Activated CD4-positive, alpha-beta memory T cell treated with anti-CD3 and anti-CD28 coated beads for 36 hours (primary cell): ENCODE data around the gene SBNO1. TPM values are rescaled to one million over a fixed set of nuclear protein-coding genes. Genes with fewer than 3 reads are reported as not detected.

Experiments used
- CTCF ChIA-PET: fragments of 350-600 bp; sonication (Branson Sonifier 250); formaldehyde crosslinking; loops from one replicate; lab custom pipeline; 2021; ENCODE audit warnings: antibody characterized with exemption, inconsistent platforms; lab: Charles Lee
- POLR2A ChIA-PET: fragments of 350-600 bp; sonication (Branson Sonifier 250); formaldehyde crosslinking; loops from one replicate; lab custom pipeline; 2021; ENCODE audit warnings: antibody characterized with exemption; lab: Charles Lee
- DNase-seq: peaks from one replicate; pipeline ENCODE4 v3.0.0-alpha.2; 2020
- H3K27ac Mint-ChIP-seq: one replicate; pipeline ENCODE4 v1.8.0; 2021; ENCODE audit warnings: mixed read lengths
- H3K27me3 Mint-ChIP-seq: one replicate; pipeline ENCODE4 v1.8.0; 2021; ENCODE audit warnings: mixed read lengths
- H3K36me3 Mint-ChIP-seq: one replicate; pipeline ENCODE4 v1.8.0; 2021; ENCODE audit warnings: mixed read lengths
- H3K4me1 Mint-ChIP-seq: one replicate; pipeline ENCODE4 v1.8.0; 2021; ENCODE audit warnings: low read depth, mixed read lengths
- H3K4me3 Mint-ChIP-seq: one replicate; pipeline ENCODE4 v1.8.0; 2021; ENCODE audit warnings: mild to moderate bottlenecking, mixed read lengths
- H3K9me3 Mint-ChIP-seq: one replicate; pipeline ENCODE4 v1.8.0; 2021; ENCODE audit warnings: mixed read lengths
- intact Hi-C: fragments of 100-400 bp; cut with micrococcal nuclease; formaldehyde crosslinking; loops from one replicate; pipeline ENCODE4 v1.15.1; 2023
- total RNA-seq, 2 experiments: library from RNA; stranded (reverse); gene quantifications; one replicate each; pipeline ENCODE4 v1.2.3, GENCODE V29; 2021

SBNO1 gene
- total RNA-seq, 2 experiments from 2014 or later: 49.9 to 50.6 TPM

GRCh38 chr12:123267991-123268843 is 96.4 kb downstream of the SBNO1 start:
- ChIA-PET CTCF (interaction anchor here (1.9 kb wide), 1 partner anchor 97 kb away, joined by 9 read pairs; the partner anchor contains the start of gene SBNO1), POLR2A (interaction anchor here (3.4 kb wide), 1 partner anchor 35 kb away, joined by 12 read pairs; the partner anchor contains the start of genes MPHOSPH9 and MTRFR)
- no peaks in the 10 kb centered on the region for H3K27me3 Mint-ChIP-seq
- no peak overlapping the region for H3K4me3 Mint-ChIP-seq
- intact Hi-C loops: no loop called here
- peaks cover 2% of the 10 kb centered on the region for H3K36me3 Mint-ChIP-seq
- no peak for DNase-seq
- H3K27ac Mint-ChIP-seq: no peak overlapping the region
- H3K4me1 Mint-ChIP-seq: peaks cover 19% of the 10 kb centered on the region
- H3K9me3 Mint-ChIP-seq: no peaks in the 10 kb centered on the region

- Mint-ChIP-seq H3K36me3 (peaks cover 2% of the 10 kb centered on the region), H3K4me1 (peaks cover 19% of the 10 kb centered on the region), H3K27me3 (no peaks in the 10 kb centered on the region), H3K4me3 (no peak overlapping the region), H3K27ac (no peak overlapping the region), H3K9me3 (no peaks in the 10 kb centered on the region)
- intact Hi-C loops: no loop called here
- no peak for DNase-seq
- ChIA-PET CTCF (interaction anchor here (0.8 to 1.1 kb wide), 2 partner anchors 29 to 74 kb away, joined by 3 read pairs; no protein-coding TSS in a partner anchor), POLR2A (interaction anchor here (3.4 kb wide), 1 partner anchor 34 kb away, joined by 12 read pairs; the partner anchor contains the start of genes MPHOSPH9 and MTRFR)
Observed at GRCh38 chr12:123267335-123267920, 97.2 kb downstream of the SBNO1 start.

- no peak overlapping the region for H3K4me3 Mint-ChIP-seq
- POLR2A ChIA-PET: no interaction called here
Observed at GRCh38 chr12:123266679-123267277, 97.9 kb downstream of the SBNO1 start.

GRCh38 chr12:123265851-123266678 is 98.6 kb downstream of the SBNO1 start:
- CTCF ChIA-PET: interaction anchor here (0.6 to 1.1 kb wide), 3 partner anchors 29 to 460 kb away, joined by 3 read pairs; no protein-coding TSS in a partner anchor
- H3K27ac Mint-ChIP-seq: no peak overlapping the region
- no peaks in the 10 kb centered on the region for H3K9me3 Mint-ChIP-seq
- intact Hi-C loops: no loop called here
- peaks cover 2% of the 10 kb centered on the region for H3K36me3 Mint-ChIP-seq
- no peak overlapping the region for H3K4me3 Mint-ChIP-seq
- POLR2A ChIA-PET: no interaction called here
- no peaks in the 10 kb centered on the region for H3K27me3 Mint-ChIP-seq
- DNase-seq: no peak
- H3K4me1 Mint-ChIP-seq: peaks cover 16% of the 10 kb centered on the region

More at GRCh38 chr12:123266679-123267277, 97.9 kb downstream of the SBNO1 start:
- Mint-ChIP-seq H3K27ac (no peak overlapping the region), H3K27me3 (no peaks in the 10 kb centered on the region), H3K4me1 (peaks cover 16% of the 10 kb centered on the region), H3K36me3 (peaks cover 2% of the 10 kb centered on the region), H3K9me3 (no peaks in the 10 kb centered on the region)
- no peak for DNase-seq
- intact Hi-C loops: no loop called here
- CTCF ChIA-PET: interaction anchor here (0.8 to 1.1 kb wide), 2 partner anchors 29 to 75 kb away, joined by 3 read pairs; no protein-coding TSS in a partner anchor

- H3K4me1 Mint-ChIP-seq: peaks cover 7% of the 10 kb centered on the region
- POLR2A ChIA-PET: no interaction called here
- CTCF ChIA-PET: interaction anchor here (1.0 kb wide), 1 partner anchor 317 kb away, joined by 3 read pairs; no protein-coding TSS in a partner anchor
- intact Hi-C loops: no loop called here
- no peaks in the 10 kb centered on the region for H3K27me3 Mint-ChIP-seq
- H3K9me3 Mint-ChIP-seq: no peaks in the 10 kb centered on the region
- peak; percentile 29 for DNase-seq
- H3K27ac Mint-ChIP-seq: no peak overlapping the region
- peaks cover 5% of the 10 kb centered on the region for H3K36me3 Mint-ChIP-seq
- no peak overlapping the region for H3K4me3 Mint-ChIP-seq
Observed at GRCh38 chr12:123264642-123265041, 100.0 kb downstream of the SBNO1 start.

GRCh38 chr12:123263196-123263817 is 101.3 kb downstream of the SBNO1 start:
- H3K36me3 Mint-ChIP-seq: peaks cover 5% of the 10 kb centered on the region
- H3K27me3 Mint-ChIP-seq: no peaks in the 10 kb centered on the region
- no peak for DNase-seq
- ChIA-PET CTCF (no interaction called here), POLR2A (interaction anchor here (0.7 kb wide), 1 partner anchor 272 kb away, joined by 4 read pairs; no protein-coding TSS in a partner anchor)
- no peak overlapping the region for H3K4me3 Mint-ChIP-seq
- H3K27ac Mint-ChIP-seq: no peak overlapping the region
- H3K9me3 Mint-ChIP-seq: no peaks in the 10 kb centered on the region
- peaks cover 6% of the 10 kb centered on the region for H3K4me1 Mint-ChIP-seq
- intact Hi-C loops: no loop called here

GRCh38 chr12:123261196-123261595 is 103.5 kb downstream of the SBNO1 start:
- CTCF ChIA-PET: no interaction called here
- no peak overlapping the region for H3K4me3 Mint-ChIP-seq
- no peaks in the 10 kb centered on the region for H3K9me3 Mint-ChIP-seq
- H3K4me1 Mint-ChIP-seq: peaks cover 6% of the 10 kb centered on the region
- H3K27me3 Mint-ChIP-seq: no peaks in the 10 kb centered on the region
- POLR2A ChIA-PET: no interaction called here
- H3K36me3 Mint-ChIP-seq: peaks cover 7% of the 10 kb centered on the region
- no peak for DNase-seq
- intact Hi-C loops: no loop called here
- no peak overlapping the region for H3K27ac Mint-ChIP-seq

- H3K9me3 Mint-ChIP-seq: no peaks in the 10 kb centered on the region
- ChIA-PET CTCF (no interaction called here), POLR2A (no interaction called here)
- no peak for DNase-seq
- no peak overlapping the region for H3K27ac Mint-ChIP-seq
- peaks cover 9% of the 10 kb centered on the region for H3K4me1 Mint-ChIP-seq
- H3K4me3 Mint-ChIP-seq: no peak overlapping the region
- H3K27me3 Mint-ChIP-seq: no peaks in the 10 kb centered on the region
- intact Hi-C loops: no loop called here
- H3K36me3 Mint-ChIP-seq: peaks cover 11% of the 10 kb centered on the region
Observed at GRCh38 chr12:123260081-123260480, 104.6 kb downstream of the SBNO1 start.

- CTCF ChIA-PET: interaction anchor here (0.5 to 1.0 kb wide), 2 partner anchors 20 to 188 kb away, joined by 3 read pairs; no protein-coding TSS in a partner anchor
- no peaks in the 10 kb centered on the region for H3K9me3 Mint-ChIP-seq
- peaks cover 20% of the 10 kb centered on the region for H3K4me1 Mint-ChIP-seq
- no peak for DNase-seq
- H3K4me3 Mint-ChIP-seq: no peak overlapping the region
- POLR2A ChIA-PET: interaction anchor here (1.0 kb wide), 1 partner anchor 15 kb away, joined by 3 read pairs; no protein-coding TSS in a partner anchor
- peak overlapping the region; percentile 5 for H3K27ac Mint-ChIP-seq
- intact Hi-C loops: no loop called here
- peaks cover 22% of the 10 kb centered on the region for H3K36me3 Mint-ChIP-seq
- H3K27me3 Mint-ChIP-seq: no peaks in the 10 kb centered on the region
Observed at GRCh38 chr12:123258593-123258992, 106.1 kb downstream of the SBNO1 start.

- no peaks in the 10 kb centered on the region for H3K9me3 Mint-ChIP-seq
- POLR2A ChIA-PET: no interaction called here
- H3K4me1 Mint-ChIP-seq: peaks cover 38% of the 10 kb centered on the region
- no peak for DNase-seq
- CTCF ChIA-PET: interaction anchor here (1.0 kb wide), 1 partner anchor 17 kb away, joined by 3 read pairs; no protein-coding TSS in a partner anchor
- H3K27ac Mint-ChIP-seq: peak overlapping the region; percentile 67
- peaks cover 26% of the 10 kb centered on the region for H3K36me3 Mint-ChIP-seq
- no peaks in the 10 kb centered on the region for H3K27me3 Mint-ChIP-seq
- no peak overlapping the region for H3K4me3 Mint-ChIP-seq
- intact Hi-C loops: no loop called here
Observed at GRCh38 chr12:123254853-123255446, 109.7 kb downstream of the SBNO1 start.
